ENCODE results near the gene SYF2.
"Not testable (repeated sequence)": the region's sequence is repeated elsewhere in the genome, so short reads cannot be mapped to it uniquely, and the experiment has no call there.

Gene SYF2

DNA sequence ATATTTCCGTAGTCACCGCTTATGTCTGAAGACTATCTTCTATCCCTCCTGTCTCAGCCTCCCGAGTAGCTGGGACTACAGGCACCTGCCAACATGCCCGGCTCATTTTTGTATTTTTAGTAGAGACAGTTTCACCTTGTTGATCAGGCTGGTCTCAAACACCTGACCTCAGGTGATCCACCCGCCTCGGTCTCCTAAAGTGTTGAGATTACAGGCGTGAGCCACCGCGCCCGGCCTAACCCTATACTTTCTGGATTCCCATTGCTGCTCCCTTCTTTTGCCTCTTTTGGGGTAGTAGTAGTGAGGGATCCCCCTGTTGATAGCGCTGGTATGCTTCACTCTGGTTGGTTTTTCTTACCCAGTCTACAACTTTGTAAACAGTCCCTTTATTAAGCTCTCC lies 5.7 kb upstream of the SYF2 start:
- Histone ChIP-seq H2AFZ (no peak overlapping the region), H3K4me3 (ENCODE audit: low read depth, low read length) (no peak overlapping the region), H3K27me3 (ENCODE audit: control insufficient read depth, insufficient read depth, low read length) (no peaks in the 10 kb centered on the region), H3K27ac (no peak overlapping the region), H3K4me2 (ENCODE audit: low read length) (no peak overlapping the region), H3K9me3 (ENCODE audit: control insufficient read depth, low read length) (no peaks in the 10 kb centered on the region), H3K36me3 (ENCODE audit: control insufficient read depth, insufficient read depth, low read length) (no peaks in the 10 kb centered on the region), H3K9ac (no peak overlapping the region), H3K4me1 (no peaks in the 10 kb centered on the region), H3K79me2 (no peaks in the 10 kb centered on the region)
- TF ChIP-seq, protein P1, sequence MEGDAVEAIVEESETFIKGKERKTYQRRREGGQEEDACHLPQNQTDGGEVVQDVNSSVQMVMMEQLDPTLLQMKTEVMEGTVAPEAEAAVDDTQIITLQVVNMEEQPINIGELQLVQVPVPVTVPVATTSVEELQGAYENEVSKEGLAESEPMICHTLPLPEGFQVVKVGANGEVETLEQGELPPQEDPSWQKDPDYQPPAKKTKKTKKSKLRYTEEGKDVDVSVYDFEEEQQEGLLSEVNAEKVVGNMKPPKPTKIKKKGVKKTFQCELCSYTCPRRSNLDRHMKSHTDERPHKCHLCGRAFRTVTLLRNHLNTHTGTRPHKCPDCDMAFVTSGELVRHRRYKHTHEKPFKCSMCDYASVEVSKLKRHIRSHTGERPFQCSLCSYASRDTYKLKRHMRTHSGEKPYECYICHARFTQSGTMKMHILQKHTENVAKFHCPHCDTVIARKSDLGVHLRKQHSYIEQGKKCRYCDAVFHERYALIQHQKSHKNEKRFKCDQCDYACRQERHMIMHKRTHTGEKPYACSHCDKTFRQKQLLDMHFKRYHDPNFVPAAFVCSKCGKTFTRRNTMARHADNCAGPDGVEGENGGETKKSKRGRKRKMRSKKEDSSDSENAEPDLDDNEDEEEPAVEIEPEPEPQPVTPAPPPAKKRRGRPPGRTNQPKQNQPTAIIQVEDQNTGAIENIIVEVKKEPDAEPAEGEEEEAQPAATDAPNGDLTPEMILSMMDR (IDR thresholded peaks at IDR 0.05), result no peak

DNA sequence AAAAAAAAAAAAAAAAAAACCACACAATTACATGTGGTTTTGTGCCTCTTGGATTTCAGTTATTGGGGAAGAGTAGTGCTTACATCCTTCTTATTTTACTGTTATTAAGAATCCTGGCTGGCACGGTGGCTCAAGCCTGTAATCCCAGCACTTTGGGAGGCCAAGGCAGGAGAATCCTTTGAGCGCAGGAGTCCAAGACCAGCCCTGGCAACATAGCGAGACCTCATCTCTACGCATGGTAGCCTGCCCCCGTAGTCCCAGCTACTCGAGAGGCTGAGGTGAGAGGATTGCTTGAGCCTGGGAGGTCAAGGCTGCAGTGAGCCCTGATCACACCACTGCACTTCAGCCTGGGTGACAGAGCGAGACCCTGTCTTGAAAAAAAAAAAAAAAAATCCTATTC lies 4.0 kb upstream of the SYF2 start:
- H3K4me2 ChIP-seq (ENCODE audit: low read length); H3K9ac ChIP-seq; H2AFZ ChIP-seq; H3K27me3 ChIP-seq (ENCODE audit: control insufficient read depth, insufficient read depth, low read length); H3K36me3 ChIP-seq (ENCODE audit: control insufficient read depth, insufficient read depth, low read length); H3K4me3 ChIP-seq (ENCODE audit: low read depth, low read length); H3K27ac ChIP-seq; H3K9me3 ChIP-seq (ENCODE audit: control insufficient read depth, low read length); H3K79me2 ChIP-seq; H3K4me1 ChIP-seq: not testable (repeated sequence)

DNA sequence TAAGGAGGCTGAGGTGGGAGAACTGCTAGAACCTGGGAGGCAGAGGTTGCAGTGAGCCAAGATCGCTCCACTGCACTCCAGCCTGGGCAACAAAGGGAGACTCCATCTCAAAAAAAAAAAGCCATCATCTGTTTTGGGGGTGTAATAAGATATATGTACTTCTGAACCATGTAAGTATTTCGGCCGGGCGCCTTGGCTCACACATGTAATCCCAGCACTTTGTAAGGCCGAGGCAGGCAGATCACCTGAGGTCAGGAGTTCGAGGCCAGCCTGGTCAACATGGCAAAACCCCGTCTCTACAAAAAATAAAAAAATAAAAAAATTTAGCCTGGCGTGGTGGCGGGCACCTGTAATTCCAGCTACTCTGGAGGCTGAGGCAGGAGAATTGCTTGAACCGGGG lies 3.1 kb upstream of the SYF2 start:
- not testable (repeated sequence) for H3K79me2 ChIP-seq

DNA sequence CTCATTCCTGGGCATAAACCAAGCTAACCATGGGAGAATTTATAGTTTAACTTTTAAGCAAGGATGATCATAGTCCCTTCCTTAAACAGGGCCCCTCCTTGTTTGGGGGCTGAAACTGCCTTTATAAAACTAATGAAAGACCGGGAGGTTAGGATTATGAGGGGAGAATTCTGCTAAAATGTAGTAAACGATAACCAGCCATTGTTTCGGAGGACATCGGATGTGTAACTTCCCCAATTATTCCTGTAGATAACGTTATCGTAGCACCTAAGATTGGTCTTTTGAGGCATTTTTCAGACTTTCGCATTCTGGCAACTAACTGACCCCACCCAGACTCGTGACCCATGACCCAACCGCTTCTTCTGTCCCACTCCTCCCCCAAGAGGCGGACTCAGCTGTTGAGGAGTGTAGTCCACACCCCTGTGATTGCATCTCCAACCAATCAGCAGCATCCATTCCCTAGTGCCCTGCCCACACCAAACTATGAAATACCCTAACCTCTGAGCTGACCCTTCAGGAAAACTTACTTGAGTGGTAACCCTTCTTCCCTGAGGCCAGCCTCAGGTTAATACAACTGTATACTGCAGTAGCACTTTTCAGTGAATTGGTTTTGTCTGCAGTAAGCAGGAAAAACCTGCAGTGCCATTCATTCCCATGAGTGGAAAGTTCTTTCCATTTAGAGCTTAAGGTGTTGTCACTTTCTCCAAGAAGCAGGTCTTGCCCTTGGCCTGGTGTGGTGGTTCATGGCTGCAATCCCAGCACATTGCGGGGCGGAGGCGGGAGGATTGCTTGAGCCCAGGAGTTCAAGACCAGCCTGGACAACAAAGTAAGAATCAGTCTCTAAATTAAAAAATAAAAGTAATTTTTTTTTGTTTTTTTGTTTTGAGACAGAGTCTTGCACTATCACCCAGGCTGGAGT lies 823 bp upstream of the SYF2 start:
- Histone ChIP-seq H3K36me3 (ENCODE audit: control insufficient read depth, insufficient read depth, low read length) (no peaks in the 10 kb centered on the region), H2AFZ (peak overlapping the region; percentile 76), H3K79me2 (no peaks in the 10 kb centered on the region), H3K9ac (peak overlapping the region; percentile 80), H3K4me2 (ENCODE audit: low read length) (peak overlapping the region; percentile 97), H3K9me3 (ENCODE audit: control insufficient read depth, low read length) (no peaks in the 10 kb centered on the region), H3K27me3 (ENCODE audit: control insufficient read depth, insufficient read depth, low read length) (no peaks in the 10 kb centered on the region), H3K4me1 (no peaks in the 10 kb centered on the region), H3K27ac (peak overlapping the region; percentile 92), H3K4me3 (ENCODE audit: low read depth, low read length) (peak overlapping the region; percentile 96)
- TF ChIP-seq, protein P1 (IDR thresholded peaks at IDR 0.05), result no peak

More for the DNA sequence above, 3.1 kb upstream of the SYF2 start:
- not testable (repeated sequence) for H3K27ac ChIP-seq; H3K4me3 ChIP-seq (ENCODE audit: low read depth, low read length); H3K9ac ChIP-seq; H3K4me2 ChIP-seq (ENCODE audit: low read length); H3K9me3 ChIP-seq (ENCODE audit: control insufficient read depth, low read length); H2AFZ ChIP-seq; H3K4me1 ChIP-seq; H3K27me3 ChIP-seq (ENCODE audit: control insufficient read depth, insufficient read depth, low read length); H3K36me3 ChIP-seq (ENCODE audit: control insufficient read depth, insufficient read depth, low read length)

DNA sequence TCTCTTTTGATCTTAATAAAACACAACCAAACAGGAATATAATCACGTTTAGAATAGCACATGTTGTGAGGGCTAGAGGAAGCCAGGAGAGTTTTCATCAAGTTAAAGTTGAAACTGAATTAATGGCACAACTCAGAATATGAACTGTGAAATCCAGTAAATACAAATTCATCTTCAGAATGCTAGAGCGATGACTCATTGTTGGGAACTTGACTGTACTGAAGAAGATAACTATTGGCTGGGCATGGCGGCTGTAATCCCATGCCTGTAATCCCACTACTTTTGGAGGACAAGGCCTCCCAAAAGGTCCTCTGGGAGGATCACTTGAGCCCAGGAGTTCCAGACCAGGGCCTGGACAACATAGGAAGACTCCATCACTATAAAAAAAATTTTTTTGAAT lies 8.8 kb downstream of the SYF2 start:
- H3K9ac ChIP-seq, result no peak overlapping the region

More for the DNA sequence above, 8.8 kb downstream of the SYF2 start:
- no peaks in the 10 kb centered on the region for H3K27me3 ChIP-seq (ENCODE audit: control insufficient read depth, insufficient read depth, low read length)
- no peak overlapping the region for H3K4me2 ChIP-seq (ENCODE audit: low read length)
- H3K36me3 ChIP-seq (ENCODE audit: control insufficient read depth, insufficient read depth, low read length), result peaks cover 2% of the 10 kb centered on the region
- no peak overlapping the region for H2AFZ ChIP-seq
- no peak overlapping the region for H3K27ac ChIP-seq
- no peak overlapping the region for H3K4me3 ChIP-seq (ENCODE audit: low read depth, low read length)
- H3K79me2 ChIP-seq, result no peaks in the 10 kb centered on the region
- TF ChIP-seq, protein P1 (IDR thresholded peaks at IDR 0.05), result no peak
- H3K4me1 ChIP-seq, result no peaks in the 10 kb centered on the region
- H3K9me3 ChIP-seq (ENCODE audit: control insufficient read depth, low read length), result no peaks in the 10 kb centered on the region

Measured in parathyroid adenoma (tissue), 2 donors.